Osteocyte (in vitro differentiated cells): ENCODE measurements around the gene SLC35F5. TPM values are rescaled to one million over a fixed set of nuclear protein-coding genes. Genes with fewer than 3 reads are reported as not detected.
A peak's percentile ranks its signal among the peaks of the same experiment; 100 is the strongest.

Experiments
- DNase-seq: peaks from one replicate; pipeline ENCODE4 v3.0.0; 2021; ENCODE audit warnings: mixed read lengths; ENCODE audit not compliant: unreplicated experiment; ENCODE audit errors: extremely low spot score
- H3K27ac Mint-ChIP-seq: one replicate; pipeline ENCODE4 v1.8.0; 2021; ENCODE audit warnings: mild to moderate bottlenecking, mixed read lengths; ENCODE audit not compliant: unreplicated experiment
- H3K27me3 Mint-ChIP-seq: one replicate; pipeline ENCODE4 v1.8.0; 2021; ENCODE audit warnings: mixed read lengths; ENCODE audit not compliant: unreplicated experiment
- H3K36me3 Mint-ChIP-seq: one replicate; pipeline ENCODE4 v1.8.0; 2021; ENCODE audit warnings: mixed read lengths; ENCODE audit not compliant: unreplicated experiment
- H3K4me1 Mint-ChIP-seq: one replicate; pipeline ENCODE4 v1.8.0; 2021; ENCODE audit warnings: mixed read lengths; ENCODE audit not compliant: unreplicated experiment
- H3K4me3 Mint-ChIP-seq: one replicate; pipeline ENCODE4 v1.8.0; 2021; ENCODE audit warnings: mild to moderate bottlenecking, moderate library complexity, mixed read lengths; ENCODE audit not compliant: unreplicated experiment
- H3K9me3 Mint-ChIP-seq: one replicate; pipeline ENCODE4 v1.8.0; 2021; ENCODE audit warnings: mixed read lengths; ENCODE audit not compliant: unreplicated experiment
- total RNA-seq: library from RNA; stranded (reverse); gene quantifications from 2 replicates; pipeline ENCODE4 v1.2.1, GENCODE V29; 2021
- TF ChIP-seq, protein P1 (sequence below): fragments of 200-600 bp; sonication (generic); IDR thresholded peaks from 2 replicates; pipeline ENCODE4 v1.5.0; 2021; ENCODE audit warnings: antibody characterized with exemption, mild to moderate bottlenecking, moderate library complexity

SLC35F5 gene
- total RNA-seq, 1 donor from 2014 or later, result 83.4 TPM

DNA sequence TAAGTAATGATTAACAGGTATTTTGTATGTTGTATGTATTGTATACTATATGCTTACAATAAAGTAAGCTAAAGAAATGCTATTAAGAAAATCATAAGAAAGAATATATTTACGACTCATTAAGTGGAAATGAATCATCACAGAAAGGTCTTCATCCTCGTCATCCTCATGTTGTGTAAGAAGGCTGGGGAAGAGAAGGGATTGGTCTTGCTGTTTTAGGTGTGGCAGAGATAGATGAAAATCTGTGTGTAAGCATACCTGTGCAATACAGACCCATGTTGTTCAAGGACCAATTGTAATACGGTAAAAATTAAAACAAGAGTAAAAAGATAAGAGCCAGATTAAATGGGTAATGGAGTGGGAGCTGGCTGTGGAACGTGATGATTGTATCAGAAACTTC, 16.6 kb downstream of the SLC35F5 start:
- no peak overlapping the region for H3K4me3 Mint-ChIP-seq
- TF ChIP-seq, protein P1, sequence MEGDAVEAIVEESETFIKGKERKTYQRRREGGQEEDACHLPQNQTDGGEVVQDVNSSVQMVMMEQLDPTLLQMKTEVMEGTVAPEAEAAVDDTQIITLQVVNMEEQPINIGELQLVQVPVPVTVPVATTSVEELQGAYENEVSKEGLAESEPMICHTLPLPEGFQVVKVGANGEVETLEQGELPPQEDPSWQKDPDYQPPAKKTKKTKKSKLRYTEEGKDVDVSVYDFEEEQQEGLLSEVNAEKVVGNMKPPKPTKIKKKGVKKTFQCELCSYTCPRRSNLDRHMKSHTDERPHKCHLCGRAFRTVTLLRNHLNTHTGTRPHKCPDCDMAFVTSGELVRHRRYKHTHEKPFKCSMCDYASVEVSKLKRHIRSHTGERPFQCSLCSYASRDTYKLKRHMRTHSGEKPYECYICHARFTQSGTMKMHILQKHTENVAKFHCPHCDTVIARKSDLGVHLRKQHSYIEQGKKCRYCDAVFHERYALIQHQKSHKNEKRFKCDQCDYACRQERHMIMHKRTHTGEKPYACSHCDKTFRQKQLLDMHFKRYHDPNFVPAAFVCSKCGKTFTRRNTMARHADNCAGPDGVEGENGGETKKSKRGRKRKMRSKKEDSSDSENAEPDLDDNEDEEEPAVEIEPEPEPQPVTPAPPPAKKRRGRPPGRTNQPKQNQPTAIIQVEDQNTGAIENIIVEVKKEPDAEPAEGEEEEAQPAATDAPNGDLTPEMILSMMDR, result no peak

DNA sequence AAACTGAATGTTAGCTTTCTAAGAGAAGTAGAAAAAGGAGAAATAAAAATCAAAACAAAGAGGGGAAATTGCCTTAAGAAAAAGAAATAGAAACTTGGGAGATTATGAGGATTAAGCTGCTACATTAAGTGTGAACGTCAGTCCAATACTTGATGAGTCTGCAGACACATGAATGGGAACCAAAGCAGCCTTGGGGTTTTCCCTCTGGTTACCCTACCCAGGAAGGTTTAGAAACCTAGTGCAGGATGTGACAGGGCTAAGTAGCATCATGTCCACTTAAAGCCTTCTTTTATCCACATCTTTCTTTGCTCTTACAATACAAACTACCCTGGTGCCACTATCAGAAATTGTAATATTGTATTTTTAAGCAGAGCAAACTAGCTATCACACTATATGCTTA, 22.3 kb downstream of the SLC35F5 start:
- peaks cover 60% of the 10 kb centered on the region for H3K36me3 Mint-ChIP-seq

More for the DNA sequence above, 16.6 kb downstream of the SLC35F5 start:
- Mint-ChIP-seq H3K4me1 (no peaks in the 10 kb centered on the region), H3K9me3 (no peaks in the 10 kb centered on the region), H3K27ac (no peak overlapping the region), H3K36me3 (peaks cover 64% of the 10 kb centered on the region), H3K27me3 (no peaks in the 10 kb centered on the region)
- no peak for DNase-seq

DNA sequence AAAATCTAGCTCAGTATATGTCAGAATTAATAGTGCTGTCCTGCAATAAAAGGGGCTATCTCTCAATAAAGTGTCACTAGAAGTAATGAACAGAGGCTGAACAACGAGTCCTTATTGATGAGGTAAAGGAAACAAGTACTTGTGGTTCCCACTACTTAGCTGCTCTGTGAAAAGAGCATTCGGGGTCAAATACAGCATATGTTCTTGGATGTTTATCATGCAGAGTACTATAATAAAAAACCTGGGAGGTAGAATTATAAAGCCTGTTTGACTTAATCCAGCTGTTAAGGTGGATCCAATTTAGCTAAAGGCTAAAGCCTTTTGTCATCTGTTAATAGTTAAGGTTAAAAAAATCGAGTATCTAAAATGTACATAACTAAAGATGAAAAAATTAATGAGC, 32.4 kb downstream of the SLC35F5 start:
- no peaks in the 10 kb centered on the region for H3K27me3 Mint-ChIP-seq
- TF ChIP-seq, protein P1, result no peak
- no peak for DNase-seq
- no peaks in the 10 kb centered on the region for H3K9me3 Mint-ChIP-seq
- H3K27ac Mint-ChIP-seq, result no peak overlapping the region
- H3K36me3 Mint-ChIP-seq, result peaks cover 41% of the 10 kb centered on the region
- H3K4me1 Mint-ChIP-seq, result no peaks in the 10 kb centered on the region
- no peak overlapping the region for H3K4me3 Mint-ChIP-seq

More for the DNA sequence above, 22.3 kb downstream of the SLC35F5 start:
- H3K4me3 Mint-ChIP-seq, result no peak overlapping the region
- H3K27me3 Mint-ChIP-seq, result no peaks in the 10 kb centered on the region
- no peak overlapping the region for H3K27ac Mint-ChIP-seq
- DNase-seq, result no peak
- no peaks in the 10 kb centered on the region for H3K4me1 Mint-ChIP-seq
- H3K9me3 Mint-ChIP-seq, result no peaks in the 10 kb centered on the region
- TF ChIP-seq, protein P1, result no peak

DNA sequence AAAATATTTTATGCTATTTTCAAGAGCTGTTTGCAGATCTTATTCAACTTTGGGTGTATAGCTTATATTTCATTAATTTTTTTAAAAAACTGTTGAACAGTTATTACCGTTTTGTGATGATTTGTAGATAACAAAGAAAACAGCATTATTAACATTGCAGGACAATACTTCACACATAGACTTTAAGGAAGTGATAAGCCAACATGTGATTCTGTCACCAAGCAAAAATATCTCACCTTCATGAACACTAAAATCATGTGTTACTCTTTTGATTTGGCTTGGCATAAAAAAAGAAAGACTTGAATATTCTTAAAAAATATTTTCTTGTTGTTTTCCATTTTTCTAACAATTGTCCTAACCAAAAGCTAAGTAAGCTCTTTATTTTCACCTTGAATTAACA, 33.0 kb downstream of the SLC35F5 start:
- Mint-ChIP-seq H3K27me3 (no peaks in the 10 kb centered on the region), H3K9me3 (no peaks in the 10 kb centered on the region), H3K4me1 (no peaks in the 10 kb centered on the region), H3K4me3 (no peak overlapping the region), H3K36me3 (peaks cover 40% of the 10 kb centered on the region), H3K27ac (no peak overlapping the region)
- DNase-seq, result no peak
- TF ChIP-seq, protein P1, result no peak

DNA sequence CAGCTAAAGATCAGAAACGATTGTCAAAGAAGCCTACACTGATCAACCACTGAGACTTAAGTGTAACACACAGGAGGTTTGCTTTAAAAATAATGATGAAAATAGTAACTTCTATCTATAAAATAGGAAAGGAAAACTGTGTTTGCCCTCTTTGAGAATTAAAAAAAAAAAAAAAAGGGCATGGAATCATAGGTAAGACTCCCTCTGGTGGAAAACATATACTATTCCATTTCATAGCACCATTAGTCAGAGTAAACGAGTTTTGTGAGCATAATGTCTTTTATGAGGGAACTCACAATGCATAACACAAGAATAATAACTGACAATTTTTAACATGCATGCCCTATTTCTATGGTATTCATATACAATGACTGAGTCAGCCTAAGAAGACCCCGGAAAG, 36.3 kb downstream of the SLC35F5 start:
- Mint-ChIP-seq H3K36me3 (peaks cover 36% of the 10 kb centered on the region), H3K4me1 (no peaks in the 10 kb centered on the region), H3K27me3 (no peaks in the 10 kb centered on the region), H3K27ac (no peak overlapping the region), H3K9me3 (no peaks in the 10 kb centered on the region), H3K4me3 (no peak overlapping the region)
- TF ChIP-seq, protein P1, result peak; percentile 56
- no peak for DNase-seq
